Smooth muscle cell (in vitro differentiated cells): ENCODE measurements around the gene SLC51B. TPM values are rescaled to one million over a fixed set of nuclear protein-coding genes. Genes with fewer than 3 reads are reported as not detected.

Source experiments
- DNase-seq: peaks from one replicate; lab custom pipeline; 2025; ENCODE audit not compliant: unreplicated experiment; lab: John Stamatoyannopoulos, UW
- H2AFZ ChIP-seq: fragments of 200-600 bp; sonication (generic); 2 replicates; pipeline ENCODE4 v1.6.0; 2016; ENCODE audit warnings: antibody characterized with exemption, low read depth, mild to moderate bottlenecking
- H3F3A ChIP-seq: fragments of 200-600 bp; sonication (generic); 2 replicates; pipeline ENCODE4 v1.6.0; 2017; ENCODE audit warnings: antibody characterized with exemption, low read depth
- H3K27ac ChIP-seq: fragments of 200-600 bp; sonication (generic); 2 replicates; pipeline ENCODE4 v1.5.1; 2016; ENCODE audit warnings: low read depth, mild to moderate bottlenecking
- H3K27me3 ChIP-seq: fragments of 200-600 bp; sonication (generic); 2 replicates; pipeline ENCODE4 v1.6.1; 2016; ENCODE audit warnings: low read depth, mild to moderate bottlenecking
- H3K36me3 ChIP-seq: fragments of 200-600 bp; sonication (generic); 2 replicates; pipeline ENCODE4 v1.5.1; 2016; ENCODE audit warnings: low read depth
- H3K4me1 ChIP-seq: fragments of 200-600 bp; sonication (generic); 2 replicates; pipeline ENCODE4 v1.5.1; 2016; ENCODE audit warnings: low read depth
- H3K4me2 ChIP-seq: fragments of 200-600 bp; sonication (generic); 2 replicates; pipeline ENCODE4 v1.6.0; 2016; ENCODE audit warnings: mild to moderate bottlenecking
- H3K4me3 ChIP-seq: fragments of 200-600 bp; sonication (generic); 2 replicates; pipeline ENCODE4 v1.5.1; 2016; ENCODE audit warnings: mild to moderate bottlenecking
- H3K79me2 ChIP-seq: fragments of 200-600 bp; sonication (generic); 2 replicates; pipeline ENCODE4 v1.6.0; 2016; ENCODE audit warnings: low read depth, mild to moderate bottlenecking
- H3K9ac ChIP-seq: fragments of 200-600 bp; sonication (generic); 2 replicates; pipeline ENCODE4 v1.6.0; 2016; ENCODE audit warnings: low read depth
- H3K9me3 ChIP-seq: fragments of 200-600 bp; sonication (generic); replicated peaks from 2 replicates; pipeline ENCODE4 v1.5.1; 2016; ENCODE audit warnings: low read depth
- H4K20me1 ChIP-seq: fragments of 200-600 bp; sonication (generic); 2 replicates; pipeline ENCODE4 v1.6.0; 2016; ENCODE audit warnings: low read depth
- CTCF ChIP-seq: fragments of 200-600 bp; sonication (generic); IDR thresholded peaks from 2 replicates; pipeline ENCODE4 v1.5.1; 2017; ENCODE audit warnings: borderline replicate concordance, mild to moderate bottlenecking, antibody characterized with exemption; ENCODE audit not compliant: insufficient read depth, poor library complexity, severe bottlenecking
- WGBS: methylation state at CpG from one replicate; pipeline ENCODE4 v1.1.7; 2016; ENCODE audit warnings: low lambda C conversion rate; 5-methylcytosine and 5-hydroxymethylcytosine counted together
- polyA plus RNA-seq: library from polyadenylated mRNA; unstranded; fragments of >200 nt; fragmentation: Nextera tagmentation; extraction: Ambion mirVana; gene quantifications from 2 replicates; pipeline ENCODE4 v1.2.1, GENCODE V29; 2016
- total RNA-seq: library from RNA; depleted of rRNA; stranded (reverse); fragments of >200 nt; gene quantifications from 2 replicates; pipeline ENCODE4 v1.2.3, GENCODE V29; 2014

SLC51B gene
- total and polyA plus RNA-seq, 2 experiments from 2014 or later = not detected

GRCh38 chr15:65059369-65059750 lies 14.2 kb downstream of the SLC51B start:
- Histone ChIP-seq H3K27me3 (no peaks in the 10 kb centered on the region), H3K4me3 (no peak overlapping the region), H3F3A (no peaks in the 10 kb centered on the region), H4K20me1 (peaks cover 4% of the 10 kb centered on the region), H3K27ac (no peak overlapping the region), H3K9me3 (no peaks in the 10 kb centered on the region), H2AFZ (no peak overlapping the region), H3K79me2 (peaks cover 4% of the 10 kb centered on the region), H3K4me1 (no peaks in the 10 kb centered on the region), H3K9ac (no peak overlapping the region), H3K4me2 (no peak overlapping the region), H3K36me3 (no peaks in the 10 kb centered on the region)
- no peak for TF ChIP-seq CTCF
- no peak for DNase-seq
- 88% methylated on average over 3 of the region's 3 CpGs for WGBS

GRCh38 chr15:65059931-65060596 lies 14.9 kb downstream of the SLC51B start:
- TF ChIP-seq CTCF = no peak
- 92% methylated on average over 4 of the region's 4 CpGs for WGBS
- Histone ChIP-seq H3K79me2 (peaks cover 4% of the 10 kb centered on the region), H3K4me3 (no peak overlapping the region), H3K4me2 (no peak overlapping the region), H2AFZ (no peak overlapping the region), H3F3A (no peaks in the 10 kb centered on the region), H4K20me1 (peaks cover 4% of the 10 kb centered on the region), H3K9me3 (no peaks in the 10 kb centered on the region), H3K4me1 (no peaks in the 10 kb centered on the region), H3K9ac (no peak overlapping the region), H3K36me3 (no peaks in the 10 kb centered on the region), H3K27ac (no peak overlapping the region), H3K27me3 (no peaks in the 10 kb centered on the region)
- no peak for DNase-seq

- no peak for TF ChIP-seq CTCF
- Histone ChIP-seq H3K9me3 (no peaks in the 10 kb centered on the region), H3K36me3 (no peaks in the 10 kb centered on the region), H3K27me3 (no peaks in the 10 kb centered on the region), H3K9ac (no peak overlapping the region), H2AFZ (no peak overlapping the region), H3K79me2 (peaks cover 4% of the 10 kb centered on the region), H3K4me1 (peaks cover 7% of the 10 kb centered on the region), H3F3A (no peaks in the 10 kb centered on the region), H3K4me3 (no peak overlapping the region), H4K20me1 (peaks cover 8% of the 10 kb centered on the region), H3K27ac (no peak overlapping the region), H3K4me2 (no peak overlapping the region)
- DNase-seq = no peak
- WGBS = 99% methylated on average over 6 of the region's 6 CpGs
Observed at GRCh38 chr15:65060641-65061397, 15.6 kb downstream of the SLC51B start.
